Aorta (tissue), 5 donors: ENCODE results near the gene NDUFA8. TPM values are rescaled to one million over a fixed set of nuclear protein-coding genes. Genes with fewer than 3 reads are reported as not detected.

ENCODE experiments used
- ATAC-seq: fragments of 200-7000 bp; cut with Tn5 transposase; one replicate; pipeline ENCODE4 v1.9.1; 2022; ENCODE audit warnings: moderate library complexity; ENCODE audit not compliant: low FRiP score
- DNase-seq, 2 donors: peaks; one replicate each; pipeline ENCODE4 v3.0.0-alpha.2; 2020
- H3K27ac ChIP-seq, 2 donors: one replicate each; pipeline ENCODE4 v1.5.1; 2013; ENCODE audit warnings: low read length in 2 of 2, mild to moderate bottlenecking in 2 of 2, moderate library complexity in 2 of 2, control low read depth in 1 of 2, inconsistent platforms in 1 of 2, low read depth in 1 of 2
- H3K27me3 ChIP-seq, 2 donors: one replicate each; pipeline ENCODE4 v1.6.1; 2013; ENCODE audit warnings: control low read depth in 1 of 2, low read length in 1 of 2, mild to moderate bottlenecking in 1 of 2, moderate library complexity in 1 of 2; ENCODE audit not compliant: insufficient read depth in 2 of 2, control insufficient read depth in 1 of 2
- H3K36me3 ChIP-seq, 2 donors: one replicate each; pipeline ENCODE4 v1.6.1; 2013; ENCODE audit warnings: control low read depth in 1 of 2, low read length in 1 of 2, mild to moderate bottlenecking in 1 of 2; ENCODE audit not compliant: insufficient read depth in 2 of 2, control insufficient read depth in 1 of 2
- H3K4me1 ChIP-seq, 2 donors: one replicate each; pipeline ENCODE4 v1.6.1; 2013; ENCODE audit warnings: low read length in 2 of 2, control low read depth in 1 of 2, mild to moderate bottlenecking in 1 of 2, moderate library complexity in 1 of 2; ENCODE audit not compliant: insufficient read depth in 2 of 2, control insufficient read depth in 1 of 2
- H3K4me3 ChIP-seq, 2 donors: one replicate each; pipeline ENCODE4 v1.5.1; 2013; ENCODE audit warnings: low read length in 2 of 2, control low read depth in 1 of 2, mild to moderate bottlenecking in 1 of 2
- H3K9me3 ChIP-seq: one replicate; pipeline ENCODE4 v1.6.1; 2013; ENCODE audit warnings: mild to moderate bottlenecking, low read length; ENCODE audit not compliant: control insufficient read depth
- WGBS, 2 donors: extraction: QIAGEN DNeasy Blood & Tissue Kit; methylation state at CpG; one replicate each; pipeline ENCODE4 v1.1.7; 2013; 5-methylcytosine and 5-hydroxymethylcytosine counted together
- intact Hi-C, 2 donors: fragments of 100-400 bp; cut with DNase I; formaldehyde crosslinking; loops; one replicate each; pipeline versions ENCODE4 v1.14.2 to v1.15.0; 2022
- polyA plus RNA-seq, 2 donors: library from polyadenylated mRNA; stranded (reverse); fragments of 200-250 nt; gene quantifications; one replicate each; pipeline ENCODE4 v1.2.3, GENCODE V29; 2013
- total RNA-seq, 2 donors: library from RNA; stranded (reverse); fragmentation: NEBNext Ultra II Directional; extraction: Animal tissue kit (Norgen Biotek cat#: 25700); gene quantifications; one replicate each; pipeline ENCODE4 v1.2.1, GENCODE V29; 2021
- donor health status: healthy with polysubstance abuse.
- donor health status: Bipolar disorder and iron deficiency.
- donor health status: DM: no; HTN: no; CAD: no.
- donor health status: DM: no; HTN: no; CAD: no.
- donor health status: DM: yes; HTN: yes; CAD: no.

Gene NDUFA8
- total and polyA plus RNA-seq, 4 donors, result 25.3 to 65.6 (median 43.0) TPM

DNA sequence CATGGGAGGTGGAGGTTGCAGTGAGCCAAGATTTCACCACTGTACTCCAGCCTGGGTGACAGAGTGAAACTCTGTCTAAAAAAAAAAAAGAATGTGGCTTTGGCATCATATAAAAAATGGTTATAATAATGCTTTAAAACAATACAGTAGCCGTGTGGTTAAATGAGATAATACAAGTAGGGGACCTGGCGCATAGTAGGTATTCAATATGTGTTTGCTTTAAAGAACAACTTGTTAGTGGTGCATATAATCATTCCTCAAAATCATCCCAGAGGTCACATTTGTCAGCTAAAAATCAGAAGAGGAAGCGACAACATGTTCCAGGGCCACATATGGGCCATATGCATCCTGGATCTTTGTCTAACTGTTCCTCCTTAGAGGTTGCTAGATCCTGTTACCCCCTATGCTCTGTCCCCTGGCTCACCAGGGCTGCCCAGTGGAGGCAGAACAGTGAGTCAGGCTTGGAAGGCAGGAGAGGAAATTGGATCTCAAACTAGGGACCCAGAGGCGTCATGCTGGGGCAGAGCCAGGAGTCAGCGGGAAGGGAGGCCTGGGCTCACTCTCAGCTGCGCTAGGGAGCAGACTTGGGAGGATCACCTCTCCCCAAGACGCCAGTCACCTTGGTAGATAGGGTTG, 41.5 kb upstream of the NDUFA8 start:
- H3K36me3 ChIP-seq, result no peaks in the 10 kb centered on the region
- no peak overlapping the region for H3K27ac ChIP-seq
- no peaks in the 10 kb centered on the region for H3K9me3 ChIP-seq
- DNase-seq (peak in 1 of 2 donors; percentile 71), ATAC-seq (no peak)
- H3K4me3 ChIP-seq, result no peak overlapping the region
- WGBS, 2 donors, result 83 to 86% methylated on average over 7 of the region's 7 CpGs
- H3K27me3 ChIP-seq, result no peaks in the 10 kb centered on the region
- no peaks in the 10 kb centered on the region for H3K4me1 ChIP-seq
- intact Hi-C loops, result no loop called here

DNA sequence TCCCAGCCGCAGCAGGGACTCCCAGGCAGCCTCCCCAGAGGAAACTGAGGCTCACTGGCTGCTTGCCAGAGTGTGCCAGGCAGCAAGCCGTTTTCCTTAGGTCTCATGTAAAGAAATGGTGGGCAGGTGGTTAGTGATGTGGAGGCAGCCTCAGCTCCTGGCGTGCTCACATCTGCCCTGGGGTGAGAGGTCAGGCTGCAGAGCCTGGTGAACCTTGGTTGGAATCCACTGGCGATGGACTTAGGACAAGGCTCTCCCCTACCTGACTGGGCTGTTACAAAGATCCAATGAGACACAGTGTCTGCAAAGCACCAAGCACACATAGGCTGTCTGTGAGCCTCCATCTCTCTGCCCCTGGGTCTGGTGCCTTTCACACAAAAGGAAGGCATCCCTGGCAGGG, 38.3 kb upstream of the NDUFA8 start:
- Histone ChIP-seq H3K9me3 (no peaks in the 10 kb centered on the region), H3K4me1 (no peaks in the 10 kb centered on the region), H3K36me3 (no peaks in the 10 kb centered on the region), H3K4me3 (no peak overlapping the region), H3K27ac (no peak overlapping the region), H3K27me3 (no peaks in the 10 kb centered on the region)
- WGBS, 2 donors, result 64 to 69% methylated on average over 4 of the region's 4 CpGs
- intact Hi-C loops, result no loop called here
- no peak for ATAC-seq
- peak in 1 of 2 donors; percentile 23 for DNase-seq

DNA sequence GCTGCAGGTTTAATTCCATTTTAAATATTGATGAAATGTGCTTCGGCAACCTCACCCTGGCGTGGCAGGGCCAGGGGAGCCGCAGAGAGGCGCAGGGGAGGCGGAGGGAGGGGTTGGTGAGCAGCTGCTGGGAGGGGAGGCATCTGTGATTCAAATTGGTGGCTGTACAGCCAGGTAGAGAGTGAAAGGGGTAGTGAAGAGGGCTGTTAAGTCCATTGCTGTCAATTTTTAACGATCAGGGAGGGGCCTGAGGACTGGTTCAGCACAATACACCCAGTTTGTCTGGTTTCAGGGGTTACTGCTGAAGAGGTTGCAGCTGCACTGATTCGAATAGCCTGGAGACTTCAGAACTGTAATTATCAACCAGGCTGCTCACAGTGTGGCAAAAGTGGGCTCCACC, 37.8 kb upstream of the NDUFA8 start:
- H3K4me3 ChIP-seq, result no peak overlapping the region
- H3K27ac ChIP-seq, result no peak overlapping the region
- no peak for ATAC-seq
- intact Hi-C loops, result no loop called here
- DNase-seq, result peak in 1 of 2 donors; percentile 16
- no peaks in the 10 kb centered on the region for H3K36me3 ChIP-seq
- H3K4me1 ChIP-seq, result no peaks in the 10 kb centered on the region
- WGBS, 2 donors, result 46 to 48% methylated on average over 7 of the region's 7 CpGs
- no peaks in the 10 kb centered on the region for H3K27me3 ChIP-seq
- no peaks in the 10 kb centered on the region for H3K9me3 ChIP-seq

DNA sequence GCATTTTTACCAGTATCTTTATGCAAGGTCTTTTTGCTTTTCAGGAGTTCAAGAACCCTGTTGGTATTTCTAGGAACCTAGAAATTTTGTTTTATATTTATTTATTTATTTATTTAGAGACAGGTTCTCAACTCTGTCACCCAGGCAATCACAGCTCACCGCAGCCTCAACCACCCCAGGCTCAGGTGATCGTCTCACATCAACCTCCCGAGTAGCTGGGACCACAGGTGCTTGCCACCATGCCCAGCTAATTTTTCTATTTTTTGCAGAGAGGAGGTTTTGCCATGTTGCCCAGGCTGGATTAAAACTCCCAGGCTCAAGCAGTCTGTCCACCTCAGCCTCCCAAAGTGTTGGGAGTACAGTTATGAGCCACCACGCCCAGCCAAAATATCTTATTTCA, 36.3 kb upstream of the NDUFA8 start:
- Histone ChIP-seq H3K4me3 (no peak overlapping the region), H3K27me3 (no peaks in the 10 kb centered on the region), H3K27ac (no peak overlapping the region), H3K4me1 (no peaks in the 10 kb centered on the region), H3K36me3 (no peaks in the 10 kb centered on the region), H3K9me3 (no peaks in the 10 kb centered on the region)
- no peak for ATAC-seq
- no peak for DNase-seq
- intact Hi-C loops, result no loop called here
- WGBS, 2 donors, result 86 to 93% methylated on average over 4 of the region's 4 CpGs

DNA sequence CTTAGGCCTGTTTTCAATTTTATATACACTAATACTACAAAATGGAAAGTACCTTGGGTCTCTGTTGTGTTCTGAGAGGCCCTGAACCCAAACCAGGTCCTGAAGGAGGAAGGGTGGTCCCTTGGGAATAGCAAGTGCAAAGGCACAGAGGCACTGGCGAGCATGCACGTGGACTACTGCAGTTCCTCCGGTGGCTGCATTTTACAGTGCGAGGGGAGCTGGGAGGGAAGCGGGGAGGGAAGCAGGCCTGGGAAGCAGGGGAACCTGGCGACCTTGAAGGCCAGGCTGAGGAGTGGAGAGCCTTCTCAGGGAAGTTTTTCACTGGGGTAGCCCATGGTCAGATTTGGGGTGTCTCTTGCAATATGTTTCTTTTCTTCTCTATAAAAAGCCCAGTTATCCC, 34.1 kb upstream of the NDUFA8 start:
- intact Hi-C loops, result no loop called here
- Histone ChIP-seq H3K9me3 (no peaks in the 10 kb centered on the region), H3K27me3 (no peaks in the 10 kb centered on the region), H3K4me3 (no peak overlapping the region), H3K36me3 (no peaks in the 10 kb centered on the region), H3K4me1 (no peaks in the 10 kb centered on the region), H3K27ac (no peak overlapping the region)
- 86 to 87% methylated on average over 6 of the region's 6 CpGs for WGBS, 2 donors
- DNase-seq (peak in 1 of 2 donors; percentile 25), ATAC-seq (no peak)

DNA sequence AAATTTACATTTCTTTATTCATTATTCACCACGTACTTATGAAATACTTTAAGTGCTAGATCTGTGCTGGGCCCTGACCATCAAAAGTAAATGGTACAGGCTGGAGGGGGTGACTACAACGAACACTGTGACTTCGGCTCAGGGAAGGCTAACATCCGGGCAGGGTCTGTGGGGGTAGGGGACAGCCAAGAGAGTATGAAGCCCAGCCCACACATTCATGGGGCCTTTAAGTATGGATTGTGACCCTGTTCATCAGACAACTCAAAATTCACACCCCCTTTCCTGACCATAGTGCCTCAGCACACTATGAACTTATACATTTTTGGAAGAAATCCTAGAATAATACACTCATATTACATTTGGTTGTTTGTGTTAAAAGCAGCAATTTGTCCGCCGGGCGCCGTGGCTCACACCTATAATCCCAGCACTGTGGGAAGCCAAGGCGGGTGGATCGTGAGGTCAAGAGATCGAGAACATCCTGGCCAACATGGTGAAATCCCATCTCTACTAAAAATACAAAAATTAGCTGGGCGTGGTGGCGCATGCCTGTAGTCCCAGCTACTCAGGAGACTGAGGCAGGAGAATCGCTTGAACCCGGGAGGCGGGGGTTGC, 33.4 kb upstream of the NDUFA8 start:
- no peaks in the 10 kb centered on the region for H3K4me1 ChIP-seq
- ATAC-seq (no peak), DNase-seq (no peak)
- 63 to 70% methylated on average over 16 of the region's 16 CpGs for WGBS, 2 donors
- H3K27ac ChIP-seq, result no peak overlapping the region
- H3K4me3 ChIP-seq, result no peak overlapping the region
- no peaks in the 10 kb centered on the region for H3K36me3 ChIP-seq
- H3K27me3 ChIP-seq, result no peaks in the 10 kb centered on the region
- no peaks in the 10 kb centered on the region for H3K9me3 ChIP-seq
- intact Hi-C loops, result no loop called here

DNA sequence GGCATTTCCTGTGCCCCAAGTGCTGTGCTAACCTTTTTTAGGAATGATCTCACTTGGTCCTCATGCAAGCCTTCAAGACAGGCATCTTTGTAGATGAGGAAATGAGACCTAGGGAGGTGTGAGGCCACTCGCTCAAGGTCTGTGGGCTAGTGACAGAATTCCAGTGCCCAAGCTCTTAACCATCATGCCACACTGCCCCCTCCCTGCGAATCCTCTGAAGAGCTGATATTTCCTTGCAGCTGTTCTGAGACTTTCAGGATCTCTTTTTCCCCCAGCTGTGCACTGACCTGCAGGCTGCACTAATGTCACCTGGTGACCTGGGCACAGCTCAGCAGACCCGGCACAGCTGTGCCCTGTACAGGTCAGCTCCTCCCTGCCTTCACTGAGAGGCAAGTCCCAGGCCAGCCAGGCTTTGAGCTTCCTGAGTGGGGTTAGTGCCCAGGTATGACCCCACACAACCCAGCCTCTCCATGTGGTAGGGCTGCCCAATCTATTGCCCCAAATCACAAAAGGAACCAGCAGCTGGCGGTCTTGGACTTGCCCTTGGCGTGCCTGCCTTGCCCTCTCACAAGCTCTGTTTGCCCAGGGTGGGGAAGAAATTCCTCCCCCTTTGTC, 32.8 kb upstream of the NDUFA8 start:
- Histone ChIP-seq H3K4me1 (no peaks in the 10 kb centered on the region), H3K4me3 (no peak overlapping the region), H3K9me3 (no peaks in the 10 kb centered on the region), H3K27ac (no peak overlapping the region), H3K27me3 (no peaks in the 10 kb centered on the region), H3K36me3 (no peaks in the 10 kb centered on the region)
- DNase-seq (no peak), ATAC-seq (no peak)
- WGBS, 2 donors, result 86 to 89% methylated on average over 5 of the region's 5 CpGs
- intact Hi-C loops, result no loop called here

DNA sequence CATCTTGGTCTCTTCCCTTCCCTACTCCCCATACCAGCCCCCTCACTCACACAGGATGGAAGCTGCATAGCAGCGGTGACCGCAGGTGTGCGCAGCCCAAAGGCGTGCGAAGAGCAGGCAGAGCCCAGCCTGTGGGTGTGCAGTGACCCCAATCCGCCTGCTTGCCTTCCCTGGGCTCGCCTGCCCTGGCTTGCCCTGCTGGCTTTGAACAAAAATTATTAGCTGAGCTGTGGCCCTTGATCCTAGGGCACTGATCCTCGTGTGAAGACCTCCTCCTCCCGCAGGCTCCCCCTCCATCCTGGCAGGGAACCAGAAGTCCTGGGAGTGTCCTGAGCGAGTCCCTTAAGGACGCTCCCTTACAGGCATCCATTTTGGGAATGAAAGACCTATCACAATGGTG, 32.0 kb upstream of the NDUFA8 start:
- DNase-seq, result peak in 1 of 2 donors; percentile 48
- H3K27me3 ChIP-seq, result no peaks in the 10 kb centered on the region
- H3K27ac ChIP-seq, result no peak overlapping the region
- 73 to 75% methylated on average over 11 of the region's 11 CpGs for WGBS, 2 donors
- H3K9me3 ChIP-seq, result no peaks in the 10 kb centered on the region
- no peak for ATAC-seq
- H3K4me3 ChIP-seq, result no peak overlapping the region
- no peaks in the 10 kb centered on the region for H3K4me1 ChIP-seq
- H3K36me3 ChIP-seq, result no peaks in the 10 kb centered on the region
- intact Hi-C loops, result no loop called here
